ENCODE data around the gene ABCC1. TPM values are rescaled to one million over a fixed set of nuclear protein-coding genes. Genes with fewer than 3 reads are reported as not detected.
A peak's percentile ranks its signal among the peaks of the same experiment; 100 is the strongest.

ABCC1 gene
- total RNA-seq, 2 donors from 2014 or later: 33.4 to 87.7 TPM

DNA sequence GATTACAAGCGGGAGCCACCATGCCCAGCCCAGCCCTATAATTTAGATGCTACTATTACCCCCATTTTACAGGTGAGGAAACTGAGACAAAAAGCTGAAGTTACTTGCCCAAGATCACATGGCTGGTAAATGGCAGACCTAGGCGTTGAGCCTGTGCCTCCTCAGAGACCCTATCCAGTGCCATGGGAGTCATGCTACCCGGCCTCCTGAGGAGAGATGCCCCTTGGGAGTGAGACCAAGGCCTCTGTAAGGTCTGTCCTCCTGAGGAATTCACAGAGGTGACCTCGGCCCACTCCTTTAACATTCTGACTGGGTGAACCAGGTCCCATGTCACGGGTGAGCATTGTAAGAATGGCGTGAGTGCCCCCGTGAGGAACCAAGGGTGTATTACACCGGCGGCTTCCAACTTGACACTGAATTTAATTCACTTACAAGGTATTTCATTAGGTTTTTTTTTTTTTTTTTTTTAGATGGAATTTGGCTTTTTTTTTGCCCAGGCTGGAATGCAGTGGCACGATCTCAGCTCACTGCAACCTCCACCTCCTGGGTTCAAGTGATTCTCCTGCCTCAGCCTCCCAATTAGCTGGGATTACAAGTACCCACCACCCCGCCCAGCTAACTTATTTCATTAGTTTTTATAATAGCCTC, 178.2 kb downstream of the ABCC1 start:
- peaks cover 0 to 4% of the 10 kb centered on the region in 2 donors for H3K36me3 ChIP-seq
- H3K4me3 ChIP-seq: no peak overlapping the region
- no peaks in the 10 kb centered on the region for H3K9me3 ChIP-seq
- H3K4me1 ChIP-seq (replicated peaks): no peaks in the 10 kb centered on the region
- intact Hi-C loops (cut with DNase I): no loop called here
- 40% methylated on average over 11 of the region's 11 CpGs for whole genome bisulfite sequencing
- no peaks in the 10 kb centered on the region for H3K27me3 ChIP-seq (replicated peaks; ENCODE audit: insufficient read depth)
- DNase-seq (ENCODE audit: low spot score): peak; percentile 51
- H3K27ac ChIP-seq: peak overlapping the region in 1 of 2 donors; percentile 17
- peak; percentile 37 for TF ChIP-seq POLR2AphosphoS5 (IDR thresholded peaks at IDR 0.05)
- TF ChIP-seq, protein P1, sequence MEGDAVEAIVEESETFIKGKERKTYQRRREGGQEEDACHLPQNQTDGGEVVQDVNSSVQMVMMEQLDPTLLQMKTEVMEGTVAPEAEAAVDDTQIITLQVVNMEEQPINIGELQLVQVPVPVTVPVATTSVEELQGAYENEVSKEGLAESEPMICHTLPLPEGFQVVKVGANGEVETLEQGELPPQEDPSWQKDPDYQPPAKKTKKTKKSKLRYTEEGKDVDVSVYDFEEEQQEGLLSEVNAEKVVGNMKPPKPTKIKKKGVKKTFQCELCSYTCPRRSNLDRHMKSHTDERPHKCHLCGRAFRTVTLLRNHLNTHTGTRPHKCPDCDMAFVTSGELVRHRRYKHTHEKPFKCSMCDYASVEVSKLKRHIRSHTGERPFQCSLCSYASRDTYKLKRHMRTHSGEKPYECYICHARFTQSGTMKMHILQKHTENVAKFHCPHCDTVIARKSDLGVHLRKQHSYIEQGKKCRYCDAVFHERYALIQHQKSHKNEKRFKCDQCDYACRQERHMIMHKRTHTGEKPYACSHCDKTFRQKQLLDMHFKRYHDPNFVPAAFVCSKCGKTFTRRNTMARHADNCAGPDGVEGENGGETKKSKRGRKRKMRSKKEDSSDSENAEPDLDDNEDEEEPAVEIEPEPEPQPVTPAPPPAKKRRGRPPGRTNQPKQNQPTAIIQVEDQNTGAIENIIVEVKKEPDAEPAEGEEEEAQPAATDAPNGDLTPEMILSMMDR (IDR thresholded peaks at IDR 0.05): peak; percentile 71 to 89 (median 83)
- no peak for TF ChIP-seq POLR2A (IDR thresholded peaks at IDR 0.05)

DNA sequence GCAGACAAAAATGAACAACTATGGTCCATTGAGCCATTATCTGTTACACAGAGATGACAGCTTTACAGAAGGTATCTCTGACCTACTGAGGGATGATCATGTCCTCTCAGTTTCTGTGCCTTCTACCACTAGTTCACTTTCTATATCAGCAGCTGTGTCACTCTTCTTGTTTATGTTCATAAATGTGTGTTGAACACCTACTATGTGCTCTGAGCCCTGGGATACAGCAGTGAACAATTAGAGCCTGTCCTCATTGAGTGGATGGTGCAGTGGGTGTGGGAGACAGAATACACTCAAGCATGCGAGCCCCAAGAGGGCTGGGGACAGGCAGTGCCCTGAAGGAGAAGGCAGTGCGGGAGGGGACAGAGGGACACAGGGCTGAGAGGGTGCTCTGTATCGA, 181.8 kb downstream of the ABCC1 start:
- H3K27ac ChIP-seq: no peak overlapping the region
- H3K27me3 ChIP-seq (replicated peaks; ENCODE audit: insufficient read depth): no peaks in the 10 kb centered on the region
- no peaks in the 10 kb centered on the region for H3K9me3 ChIP-seq
- no peaks in the 10 kb centered on the region for H3K4me1 ChIP-seq (replicated peaks)
- 98% methylated on average over 3 of the region's 3 CpGs for WGBS
- H3K4me3 ChIP-seq: no peak overlapping the region
- intact Hi-C loops (cut with DNase I): no loop called here
- peaks cover 0 to 4% of the 10 kb centered on the region in 2 donors for H3K36me3 ChIP-seq
- TF ChIP-seq, protein P1 (IDR thresholded peaks at IDR 0.05): no peak
- TF ChIP-seq POLR2AphosphoS5 (IDR thresholded peaks at IDR 0.05) (no peak), POLR2A (IDR thresholded peaks at IDR 0.05) (no peak)
- no peak for DNase-seq (ENCODE audit: low spot score)

DNA sequence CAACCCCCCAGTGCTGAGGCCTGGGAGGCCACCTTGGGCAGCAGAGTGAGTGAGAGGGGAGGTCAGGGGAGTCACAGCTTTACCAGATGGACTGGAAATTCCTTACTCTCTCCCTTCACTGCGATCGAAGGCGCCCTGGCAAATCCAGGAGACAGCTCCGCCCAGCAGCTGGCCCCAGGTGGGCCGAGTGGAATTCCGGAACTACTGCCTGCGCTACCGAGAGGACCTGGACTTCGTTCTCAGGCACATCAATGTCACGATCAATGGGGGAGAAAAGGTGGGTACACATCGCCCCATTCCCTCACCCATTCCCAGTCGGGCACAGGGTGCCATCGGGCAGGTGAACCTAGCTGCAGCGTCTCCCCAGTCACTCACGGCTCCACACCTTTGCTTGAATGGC, 182.2 kb downstream of the ABCC1 start:
- Histone ChIP-seq H3K9me3 (no peaks in the 10 kb centered on the region), H3K27me3 (replicated peaks; ENCODE audit: insufficient read depth) (no peaks in the 10 kb centered on the region), H3K27ac (no peak overlapping the region), H3K36me3 (peaks cover 0 to 4% of the 10 kb centered on the region in 2 donors), H3K4me1 (replicated peaks) (no peaks in the 10 kb centered on the region), H3K4me3 (no peak overlapping the region)
- TF ChIP-seq, protein P1 (IDR thresholded peaks at IDR 0.05): no peak
- no peak for TF ChIP-seq POLR2AphosphoS5 (IDR thresholded peaks at IDR 0.05)
- TF ChIP-seq POLR2A (IDR thresholded peaks at IDR 0.05): no peak
- DNase-seq (ENCODE audit: low spot score): no peak
- intact Hi-C loops (cut with DNase I): no loop called here
- 93% methylated on average over 15 of the region's 15 CpGs for WGBS

DNA sequence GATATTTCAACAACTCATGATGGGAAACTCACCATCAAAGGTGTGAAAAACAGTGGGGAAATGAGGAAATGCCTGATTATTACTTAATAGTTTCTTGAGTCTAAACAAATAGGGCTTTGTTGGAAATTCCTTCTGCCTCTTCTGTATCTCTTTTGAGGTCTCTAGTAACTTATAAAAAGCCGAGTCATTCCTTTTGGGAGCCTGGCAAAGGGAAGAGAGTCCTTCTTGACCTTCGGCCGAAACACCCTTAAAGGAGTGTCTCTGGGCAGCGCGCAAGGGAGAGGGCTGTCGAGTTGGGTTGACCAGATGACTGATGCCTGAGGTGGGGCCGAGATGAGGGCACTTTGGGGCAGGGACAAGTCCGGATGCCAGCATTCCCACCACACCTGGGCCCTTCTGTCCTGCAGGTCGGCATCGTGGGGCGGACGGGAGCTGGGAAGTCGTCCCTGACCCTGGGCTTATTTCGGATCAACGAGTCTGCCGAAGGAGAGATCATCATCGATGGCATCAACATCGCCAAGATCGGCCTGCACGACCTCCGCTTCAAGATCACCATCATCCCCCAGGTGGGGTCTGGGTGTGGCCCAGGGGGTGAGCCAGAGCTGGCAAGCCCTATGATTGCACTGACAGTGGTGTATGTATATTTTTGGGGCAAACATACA, 184.7 kb downstream of the ABCC1 start:
- Histone ChIP-seq H3K27me3 (replicated peaks; ENCODE audit: insufficient read depth) (no peaks in the 10 kb centered on the region), H3K27ac (no peak overlapping the region), H3K4me3 (no peak overlapping the region), H3K9me3 (no peaks in the 10 kb centered on the region), H3K4me1 (replicated peaks) (no peaks in the 10 kb centered on the region), H3K36me3 (peaks cover 4 to 5% of the 10 kb centered on the region in 2 donors)
- no peak for TF ChIP-seq POLR2A (IDR thresholded peaks at IDR 0.05)
- TF ChIP-seq POLR2AphosphoS5 (IDR thresholded peaks at IDR 0.05): no peak
- TF ChIP-seq, protein P1 (IDR thresholded peaks at IDR 0.05): no peak
- intact Hi-C loops (cut with DNase I): no loop called here
- 97% methylated on average over 21 of the region's 21 CpGs for WGBS
- no peak for DNase-seq (ENCODE audit: low spot score)

DNA sequence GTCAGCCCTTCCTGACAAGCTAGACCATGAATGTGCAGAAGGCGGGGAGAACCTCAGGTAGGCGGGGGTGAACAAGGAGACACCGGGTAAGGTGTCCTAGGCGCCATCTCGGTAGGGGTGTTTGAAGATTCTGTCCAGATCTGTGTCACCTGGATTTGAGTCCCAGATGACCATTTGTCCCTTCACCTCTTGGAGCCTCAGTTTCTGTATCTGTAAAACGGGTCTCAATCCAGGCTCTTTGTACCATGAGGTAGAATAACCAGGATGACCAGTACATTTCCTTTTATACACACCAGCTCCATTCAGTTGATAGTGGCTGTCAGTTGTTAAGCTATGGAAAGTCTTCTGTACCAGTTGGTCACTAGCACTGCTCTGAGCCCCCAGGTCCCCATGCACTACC, 187.2 kb downstream of the ABCC1 start:
- no peak for DNase-seq (ENCODE audit: low spot score)
- Histone ChIP-seq H3K4me3 (no peak overlapping the region), H3K9me3 (no peaks in the 10 kb centered on the region), H3K27me3 (replicated peaks; ENCODE audit: insufficient read depth) (no peaks in the 10 kb centered on the region), H3K27ac (no peak overlapping the region), H3K4me1 (replicated peaks) (no peaks in the 10 kb centered on the region), H3K36me3 (peaks cover 8 to 15% of the 10 kb centered on the region in 2 donors)
- 96% methylated on average over 6 of the region's 6 CpGs for WGBS
- TF ChIP-seq POLR2AphosphoS5 (IDR thresholded peaks at IDR 0.05): no peak
- TF ChIP-seq, protein P1 (IDR thresholded peaks at IDR 0.05): no peak
- no peak for TF ChIP-seq POLR2A (IDR thresholded peaks at IDR 0.05)
- intact Hi-C loops (cut with DNase I): no loop called here
